NB4 (cell line): Measurements from ENCODE around the gene PCAT7.

Source experiments
- DNase-seq: peaks from one replicate; pipeline ENCODE4 v3.0.0; 2010; ENCODE audit warnings: low read depth
- H3K4me3 ChIP-seq: one replicate; pipeline ENCODE4 v1.5.1; 2011; ENCODE audit warnings: mild to moderate bottlenecking, low read depth, low read length, moderate library complexity
- MYC ChIP-seq: IDR thresholded peaks from 2 replicates; pipeline ENCODE4 v1.6.1; 2011; ENCODE audit warnings: low read depth, low read length
- POLR2A ChIP-seq: IDR thresholded peaks from 2 replicates; pipeline ENCODE4 v1.6.1; 2011; ENCODE audit warnings: mild to moderate bottlenecking; ENCODE audit not compliant: insufficient read length; ENCODE audit errors: extremely low read depth
- TF ChIP-seq, protein P1 (sequence below): IDR thresholded peaks from one replicate; pipeline ENCODE4 v1.5.1; 2012; ENCODE audit warnings: low read depth, low read length
- TF ChIP-seq, protein P2 (sequence below): IDR thresholded peaks from 2 replicates; pipeline ENCODE4 v1.6.1; 2011; ENCODE audit warnings: low read depth, low read length

PCAT7 gene

DNA sequence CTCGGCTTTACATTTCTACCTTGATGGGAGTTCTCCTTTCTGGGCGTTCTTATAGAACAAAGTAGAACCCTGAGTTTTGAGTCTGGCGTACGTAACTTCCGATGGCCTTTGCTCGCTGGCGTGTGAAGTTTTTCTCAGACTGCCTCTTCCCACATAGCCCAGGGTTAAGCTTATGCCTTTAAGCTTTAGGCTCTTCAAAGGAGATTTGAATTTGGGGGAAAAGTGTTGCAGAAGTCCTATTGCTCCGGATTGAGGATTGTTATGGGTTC lies 52.5 kb downstream of the PCAT7 start:
- TF ChIP-seq POLR2A (no peak), MYC (no peak)
- TF ChIP-seq, protein P1, sequence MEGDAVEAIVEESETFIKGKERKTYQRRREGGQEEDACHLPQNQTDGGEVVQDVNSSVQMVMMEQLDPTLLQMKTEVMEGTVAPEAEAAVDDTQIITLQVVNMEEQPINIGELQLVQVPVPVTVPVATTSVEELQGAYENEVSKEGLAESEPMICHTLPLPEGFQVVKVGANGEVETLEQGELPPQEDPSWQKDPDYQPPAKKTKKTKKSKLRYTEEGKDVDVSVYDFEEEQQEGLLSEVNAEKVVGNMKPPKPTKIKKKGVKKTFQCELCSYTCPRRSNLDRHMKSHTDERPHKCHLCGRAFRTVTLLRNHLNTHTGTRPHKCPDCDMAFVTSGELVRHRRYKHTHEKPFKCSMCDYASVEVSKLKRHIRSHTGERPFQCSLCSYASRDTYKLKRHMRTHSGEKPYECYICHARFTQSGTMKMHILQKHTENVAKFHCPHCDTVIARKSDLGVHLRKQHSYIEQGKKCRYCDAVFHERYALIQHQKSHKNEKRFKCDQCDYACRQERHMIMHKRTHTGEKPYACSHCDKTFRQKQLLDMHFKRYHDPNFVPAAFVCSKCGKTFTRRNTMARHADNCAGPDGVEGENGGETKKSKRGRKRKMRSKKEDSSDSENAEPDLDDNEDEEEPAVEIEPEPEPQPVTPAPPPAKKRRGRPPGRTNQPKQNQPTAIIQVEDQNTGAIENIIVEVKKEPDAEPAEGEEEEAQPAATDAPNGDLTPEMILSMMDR: no peak
- TF ChIP-seq, protein P2, sequence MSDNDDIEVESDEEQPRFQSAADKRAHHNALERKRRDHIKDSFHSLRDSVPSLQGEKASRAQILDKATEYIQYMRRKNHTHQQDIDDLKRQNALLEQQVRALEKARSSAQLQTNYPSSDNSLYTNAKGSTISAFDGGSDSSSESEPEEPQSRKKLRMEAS: no peak
- H3K4me3 ChIP-seq: no peak overlapping the region
- DNase-seq: no peak

- no peak overlapping the region for H3K4me3 ChIP-seq
- no peak for DNase-seq
- TF ChIP-seq POLR2A: no peak
- TF ChIP-seq, protein P1: no peak
- no peak for TF ChIP-seq MYC
- TF ChIP-seq, protein P2: no peak
Observed at GRCh38 chr9:94610181-94610606, 55.3 kb downstream of the PCAT7 start.

DNA sequence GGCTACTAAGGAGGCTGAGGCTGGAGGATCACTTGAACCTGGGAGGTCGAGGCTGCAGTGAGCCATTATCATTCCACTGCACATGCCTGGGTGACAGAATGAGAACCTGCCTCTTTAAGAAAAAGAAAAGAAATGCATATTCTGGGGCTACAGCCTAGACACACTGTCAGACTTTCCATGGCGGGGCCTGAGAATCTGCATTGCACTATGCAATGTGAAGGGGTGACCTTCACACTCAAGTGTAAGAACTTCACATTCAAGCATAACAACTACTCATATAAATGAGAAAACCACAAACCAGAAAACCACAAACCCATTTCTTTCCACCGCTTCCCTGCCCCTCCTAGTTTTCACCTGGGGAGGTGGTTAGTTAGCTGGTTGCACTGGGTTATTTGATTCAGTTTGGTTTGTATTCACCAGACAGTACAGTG lies 56.8 kb downstream of the PCAT7 start:
- peak; percentile 40 for DNase-seq
- H3K4me3 ChIP-seq: no peak overlapping the region
- TF ChIP-seq, protein P2: no peak
- no peak for TF ChIP-seq POLR2A
- no peak for TF ChIP-seq MYC
- TF ChIP-seq, protein P1: no peak

- DNase-seq: no peak
- H3K4me3 ChIP-seq: no peak overlapping the region
- TF ChIP-seq, protein P1: no peak
- TF ChIP-seq POLR2A (no peak), MYC (no peak)
- TF ChIP-seq, protein P2: no peak
Observed at GRCh38 chr9:94612071-94612470, 57.2 kb downstream of the PCAT7 start.

- TF ChIP-seq, protein P1: peak; percentile 19
- TF ChIP-seq MYC: no peak
- no peak for TF ChIP-seq POLR2A
- TF ChIP-seq, protein P2: no peak
- no peak overlapping the region for H3K4me3 ChIP-seq
- no peak for DNase-seq
Observed at GRCh38 chr9:94613003-94613402, 58.1 kb downstream of the PCAT7 start.

GRCh38 chr9:94619026-94619425 lies 64.1 kb downstream of the PCAT7 start:
- H3K4me3 ChIP-seq: no peak overlapping the region
- TF ChIP-seq, protein P1: no peak
- TF ChIP-seq, protein P2: no peak
- TF ChIP-seq MYC: no peak
- TF ChIP-seq POLR2A: no peak
- no peak for DNase-seq
